ENCODE data around the gene IGSF23. TPM values are rescaled to one million over a fixed set of nuclear protein-coding genes. Genes with fewer than 3 reads are reported as not detected.
A peak's percentile ranks its signal among the peaks of the same experiment; 100 is the strongest.

The IGSF23 gene
- total RNA-seq, 1 experiment from 2014 or later = not detected

- no peaks in the 10 kb centered on the region for H3K9me3 ChIP-seq (ENCODE audit: insufficient read depth, low read depth)
- no peaks in the 10 kb centered on the region for H3K79me2 ChIP-seq (ENCODE audit: low read depth)
- H3K27ac ChIP-seq = peak overlapping the region; percentile 97
- BruUV-seq (replicated peaks) = no TSS peak
- peaks cover 57% of the 10 kb centered on the region for H3F3A ChIP-seq (ENCODE audit: insufficient read depth, low read depth)
- ChIA-PET POLR2A (ENCODE audit: unreplicated experiment) (no interaction called here), CTCF (no interaction called here)
- no peak overlapping the region for H3K4me3 ChIP-seq
- H3K27me3 ChIP-seq (ENCODE audit: insufficient read depth, low read depth) = no peaks in the 10 kb centered on the region
- no peak overlapping the region for H3K4me2 ChIP-seq
- no peak for TF ChIP-seq CTCF (conservative IDR thresholded peaks at IDR 0.05)
- TF ChIP-seq EZH2 (IDR thresholded peaks at IDR 0.05; ENCODE audit: low read depth) = no peak
- no peak for DNase-seq
- H3K4me1 ChIP-seq (replicated peaks; ENCODE audit: insufficient read depth) = peaks cover 67% of the 10 kb centered on the region
- H4K20me1 ChIP-seq (ENCODE audit: insufficient read depth) = no peaks in the 10 kb centered on the region
- H3K36me3 ChIP-seq (ENCODE audit: low read depth) = no peaks in the 10 kb centered on the region
- intact Hi-C loops (cut with micrococcal nuclease; ENCODE audit: unreplicated experiment) = loop anchor here (5.0 to 10.0 kb wide), 2 partner anchors 270 to 382 kb away; partner anchors contain the start of gene CLPTM1
- H3K9me2 ChIP-seq (ENCODE audit: insufficient read depth) = no peaks in the 10 kb centered on the region
- H2AFZ ChIP-seq = no peak overlapping the region
Measured at GRCh38 chr19:44572581-44572900, 40.8 kb upstream of the IGSF23 start.

DNA sequence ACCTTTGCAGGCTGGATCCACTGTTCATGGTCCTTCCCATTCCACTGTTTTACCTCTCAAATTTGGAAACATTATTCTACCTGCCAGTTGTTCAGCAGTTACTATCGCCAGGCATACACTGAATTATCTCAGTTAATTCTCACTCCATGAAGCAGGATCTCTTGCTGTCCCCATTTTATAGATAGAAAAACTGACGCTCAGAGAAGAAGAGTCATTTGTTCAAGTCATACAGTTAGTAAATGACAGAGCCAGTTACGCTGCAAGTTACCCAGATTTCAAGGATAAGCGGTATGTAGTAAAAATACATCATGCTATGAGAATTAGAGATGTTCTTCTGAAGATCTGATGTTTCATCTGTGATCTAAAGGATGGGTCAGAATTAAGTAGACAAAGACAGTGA is 40.2 kb upstream of the IGSF23 start:
- no peak for DNase-seq
- Histone ChIP-seq H3K9me2 (ENCODE audit: insufficient read depth) (no peaks in the 10 kb centered on the region), H3K27me3 (ENCODE audit: insufficient read depth, low read depth) (no peaks in the 10 kb centered on the region), H3K9me3 (ENCODE audit: insufficient read depth, low read depth) (no peaks in the 10 kb centered on the region), H3K79me2 (ENCODE audit: low read depth) (no peaks in the 10 kb centered on the region), H3K4me1 (replicated peaks; ENCODE audit: insufficient read depth) (peaks cover 70% of the 10 kb centered on the region), H3K4me2 (peak overlapping the region; percentile 65), H3K4me3 (no peak overlapping the region), H2AFZ (no peak overlapping the region), H4K20me1 (ENCODE audit: insufficient read depth) (no peaks in the 10 kb centered on the region), H3K27ac (peak overlapping the region; percentile 97), H3F3A (ENCODE audit: insufficient read depth, low read depth) (peaks cover 63% of the 10 kb centered on the region), H3K36me3 (ENCODE audit: low read depth) (no peaks in the 10 kb centered on the region)
- CTCF ChIA-PET = no interaction called here
- BruUV-seq (replicated peaks) = no TSS peak
- POLR2A ChIA-PET (ENCODE audit: unreplicated experiment) = no interaction called here
- intact Hi-C loops (cut with micrococcal nuclease; ENCODE audit: unreplicated experiment) = loop anchor here (5.0 to 10.0 kb wide), 2 partner anchors 269 to 382 kb away; partner anchors contain the start of gene CLPTM1
- no peak for TF ChIP-seq CTCF (conservative IDR thresholded peaks at IDR 0.05)

DNA sequence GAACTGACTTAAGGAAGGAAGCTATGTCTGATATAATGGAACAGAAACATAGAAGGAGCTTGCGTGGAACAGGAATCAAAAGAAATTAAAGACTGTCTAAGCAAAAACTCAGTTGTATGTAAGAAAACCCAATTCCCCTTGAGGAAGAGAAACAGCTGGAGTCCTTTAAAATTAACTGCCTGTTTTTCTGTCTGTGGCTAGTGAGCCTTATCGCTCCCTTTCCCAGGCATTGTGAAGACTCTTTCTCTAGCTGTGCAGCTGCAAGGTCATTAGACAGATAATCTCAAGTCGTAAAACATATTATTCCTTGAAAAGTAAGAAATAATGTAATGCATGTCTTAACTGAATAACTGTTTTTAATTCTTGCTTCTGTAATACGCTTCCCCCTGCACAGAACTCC is 39.7 kb upstream of the IGSF23 start:
- intact Hi-C loops (cut with micrococcal nuclease; ENCODE audit: unreplicated experiment) = loop anchor here (5.0 to 10.0 kb wide), 2 partner anchors 269 to 381 kb away; partner anchors contain the start of gene CLPTM1
- H4K20me1 ChIP-seq (ENCODE audit: insufficient read depth) = no peaks in the 10 kb centered on the region
- BruUV-seq (replicated peaks) = no TSS peak
- H3K27me3 ChIP-seq (ENCODE audit: insufficient read depth, low read depth) = no peaks in the 10 kb centered on the region
- H3F3A ChIP-seq (ENCODE audit: insufficient read depth, low read depth) = peaks cover 68% of the 10 kb centered on the region
- POLR2A ChIA-PET (ENCODE audit: unreplicated experiment) = no interaction called here
- H3K4me2 ChIP-seq = peak overlapping the region; percentile 65
- TF ChIP-seq EZH2 (IDR thresholded peaks at IDR 0.05; ENCODE audit: low read depth) (no peak), CTCF (conservative IDR thresholded peaks at IDR 0.05) (no peak)
- CTCF ChIA-PET = interaction anchor here (0.5 to 0.6 kb wide), 2 partner anchors 266 to 478 kb away, joined by 3 to 4 read pairs; no protein-coding TSS in a partner anchor
- no peaks in the 10 kb centered on the region for H3K9me3 ChIP-seq (ENCODE audit: insufficient read depth, low read depth)
- H2AFZ ChIP-seq = no peak overlapping the region
- DNase-seq = no peak
- no peak overlapping the region for H3K4me3 ChIP-seq
- peak overlapping the region; percentile 97 for H3K27ac ChIP-seq
- peaks cover 70% of the 10 kb centered on the region for H3K4me1 ChIP-seq (replicated peaks; ENCODE audit: insufficient read depth)
- no peaks in the 10 kb centered on the region for H3K79me2 ChIP-seq (ENCODE audit: low read depth)
- no peaks in the 10 kb centered on the region for H3K9me2 ChIP-seq (ENCODE audit: insufficient read depth)
- H3K36me3 ChIP-seq (ENCODE audit: low read depth) = no peaks in the 10 kb centered on the region
